K562 (cell line): ENCODE results near the gene OSBP2. TPM values are rescaled to one million over a fixed set of nuclear protein-coding genes. Genes with fewer than 3 reads are reported as not detected.

Experiments
- ATAC-seq: fragments of 200-7000 bp; cut with Tn5 transposase; 3 replicates; pipeline ENCODE4 v1.9.1; 2020; ENCODE audit warnings: moderate library complexity
- BruUV-seq: library from RNA; stranded (reverse); fragments of 400-500 nt; replicated peaks from 2 replicates; lab custom pipeline; 2021; lab: Mats Ljungman, UMichigan
- CTCF ChIA-PET: fragments of 300-600 bp; formaldehyde crosslinking; extraction: SDS; loops from one replicate; lab custom pipeline; 2021; ENCODE audit warnings: low intra/inter-chr PET ratio; lab: Yijun Ruan, JAX
- POLR2A ChIA-PET: fragments of 300-600, 350-650 bp; sonication (Branson Sonifier 250); formaldehyde crosslinking; extraction: SDS; loops from one replicate; lab custom pipeline; 2021; ENCODE audit warnings: antibody characterized with exemption, inconsistent platforms; lab: Yijun Ruan, JAX
- DNase-seq, 4 experiments: peaks; one replicate each; pipeline versions ENCODE4 v3.0.0 to v3.0.0-alpha.2; 2011 to 2018; ENCODE audit warnings: low spot score in 3 of 4, mixed read lengths in 3 of 4; ENCODE audit errors: extremely low read depth in 1 of 4
- FAIRE-seq: peaks from 2 replicates; lab custom pipeline; 2011; peaks lifted over from hg19 to GRCh38; lab: Jason Lieb, UNC
- H2AFZ ChIP-seq: 2 replicates; pipeline ENCODE4 v1.6.0; 2011; ENCODE audit warnings: low read depth, low read length, control low read depth, inconsistent platforms
- H3K27ac ChIP-seq: fragments of 200-600 bp; 3 replicates; pipeline ENCODE4 v1.8.0; 2011; ENCODE audit warnings: low read depth, mild to moderate bottlenecking, control low read depth, inconsistent platforms, low read length, moderate library complexity, mixed read lengths; ENCODE audit errors: extremely low read depth
- H3K27me3 ChIP-seq, 2 experiments: fragments of 300-600 bp in 1 of 2; 2 replicates in 1 of 2; 3 replicates in 1 of 2; pipeline versions ENCODE4 v1.6.0 to v1.8.0; 2011; ENCODE audit warnings: inconsistent platforms in 2 of 2, low read length in 2 of 2, mild to moderate bottlenecking in 1 of 2, mixed read lengths in 1 of 2, moderate library complexity in 1 of 2; ENCODE audit not compliant: control insufficient read depth in 2 of 2, insufficient read depth in 2 of 2
- H3K36me3 ChIP-seq: fragments of 300-600 bp; 3 replicates; pipeline ENCODE4 v1.8.0; 2011; ENCODE audit warnings: mild to moderate bottlenecking, low read length, inconsistent platforms; ENCODE audit not compliant: control insufficient read depth, insufficient read depth
- H3K4me1 ChIP-seq, 2 experiments: fragments of 200-600 bp in 1 of 2; replicated peaks in 1 of 2; 2 replicates in 1 of 2; 3 replicates in 1 of 2; pipeline versions ENCODE4 v1.5.1 to v1.8.0; 2011; ENCODE audit warnings: inconsistent platforms in 2 of 2, low read length in 2 of 2, mild to moderate bottlenecking in 1 of 2, mixed read lengths in 1 of 2, moderate library complexity in 1 of 2; ENCODE audit not compliant: control insufficient read depth in 2 of 2, insufficient read depth in 2 of 2
- H3K4me2 ChIP-seq: 2 replicates; pipeline ENCODE4 v1.6.1; 2011; ENCODE audit warnings: low read length, control low read depth, inconsistent platforms, mixed read lengths; ENCODE audit not compliant: insufficient read depth
- H3K4me3 ChIP-seq: fragments of 200-600 bp; sonication (generic), shearing (Covaris generic); 2 replicates; pipeline ENCODE4 v1.5.1; 2016; ENCODE audit warnings: control low read depth, inconsistent platforms
- H3K79me2 ChIP-seq: fragments of 200-600 bp; 3 replicates; pipeline ENCODE4 v1.8.0; 2011; ENCODE audit warnings: low read length, inconsistent platforms; ENCODE audit not compliant: control insufficient read depth, insufficient read depth
- H3K9ac ChIP-seq, 2 experiments: 2 replicates each; pipeline versions ENCODE4 v1.6.0 to v1.6.1; 2011; ENCODE audit warnings: low read depth in 2 of 2, low read length in 2 of 2, control low read depth in 1 of 2, inconsistent platforms in 1 of 2, mild to moderate bottlenecking in 1 of 2, mixed read lengths in 1 of 2; ENCODE audit not compliant: insufficient read depth in 1 of 2
- H3K9me1 ChIP-seq: one replicate; pipeline ENCODE4 v1.6.0; 2011; ENCODE audit warnings: inconsistent platforms, mild to moderate bottlenecking, low read length, moderate library complexity; ENCODE audit not compliant: control insufficient read depth, insufficient read depth
- H3K9me3 ChIP-seq: replicated peaks from 2 replicates; pipeline ENCODE4 v1.5.1; 2011; ENCODE audit warnings: low read depth, low read length, inconsistent platforms; ENCODE audit not compliant: control insufficient read depth, insufficient read depth
- H4K20me1 ChIP-seq: replicated peaks from 2 replicates; pipeline ENCODE4 v1.6.1; 2011; ENCODE audit warnings: low read length, inconsistent platforms, mixed read lengths; ENCODE audit not compliant: control insufficient read depth, insufficient read depth
- CHD4 ChIP-seq: fragments of 200-600 bp; sonication (generic); IDR thresholded peaks from 3 replicates; pipeline ENCODE4 v1.6.1; 2012; ENCODE audit warnings: low read depth, mild to moderate bottlenecking, mixed read lengths, low read length, inconsistent platforms; ENCODE audit not compliant: insufficient read depth, insufficient replicate concordance, poor library complexity, severe bottlenecking
- MCM7 ChIP-seq, 2 experiments: fragments of 450-650 bp; IDR thresholded peaks; 2 replicates each; pipeline ENCODE4 v1.6.1; 2016 to 2018
- SPI1 ChIP-seq: IDR thresholded peaks from 2 replicates; pipeline ENCODE4 v1.6.1; 2011; ENCODE audit warnings: low read depth, low read length, control low read depth, borderline replicate concordance
- WGBS: fragments of 100-300 bp; shearing (Covaris generic); methylation state at CpG from one replicate; pipeline ENCODE4 v1.1.6; 2016; ENCODE audit warnings: low coverage, mixed read lengths; ENCODE audit not compliant: insufficient coverage; ENCODE audit errors: missing lambda C conversion rate; 5-methylcytosine and 5-hydroxymethylcytosine counted together
- in situ Hi-C: fragments of 300-500 bp; cut with MboI; formaldehyde crosslinking; loops from 4 replicates; pipeline ENCODE4 v1.15.0; 2018; ENCODE audit warnings: inconsistent platforms, mixed read lengths
- intact Hi-C: fragments of 100-400 bp; cut with micrococcal nuclease; formaldehyde crosslinking; loops from 2 replicates; pipeline ENCODE4 v1.14.2; 2022
- polyA plus RNA-seq, 8 experiments: library from polyadenylated mRNA; depleted of rRNA in 4 of 8; stranded (reverse) in 5 of 8; unstranded in 3 of 8; fragments of >200 nt; fragmentation: Nextera tagmentation in 2 of 8; fragmentation: Illumina TruSeq in 1 of 8; extraction: Ambion mirVana in 2 of 8; extraction: Trizol in 1 of 8; gene quantifications; 2 replicates each; pipeline versions ENCODE4 v1.2.1 to v1.2.3, GENCODE V29; 2011 to 2014; ENCODE audit warnings: inconsistent platforms in 1 of 8, missing spikeins in 1 of 8
- total RNA-seq, 7 experiments: library from RNA; depleted of rRNA in 6 of 7; stranded (reverse); fragments of >200 nt in 6 of 7; fragmentation: Illumina TruSeq in 2 of 7; extraction: Trizol in 2 of 7; gene quantifications; 2 replicates each; pipeline versions ENCODE4 v1.2.1 to v1.2.3, GENCODE V29; 2011 to 2021; ENCODE audit warnings: low replicate concordance in 1 of 7
- TF ChIP-seq, protein P1 (sequence below): IDR thresholded peaks from 2 replicates; pipeline ENCODE4 v1.6.1; 2014; ENCODE audit warnings: antibody characterized with exemption
- TF ChIP-seq, protein P2 (sequence below): sonication (generic); formaldehyde crosslinking; IDR thresholded peaks from 2 replicates; pipeline ENCODE4 v1.5.0; 2020; ENCODE audit warnings: missing genetic modification reagents

The OSBP2 gene
- total and polyA plus RNA-seq, 9 of the 15 experiments (the other 6 are each of a cell fraction or from before 2014, with no cell fraction given): 0.52 to 29.5 (median 21.6) TPM

DNA sequence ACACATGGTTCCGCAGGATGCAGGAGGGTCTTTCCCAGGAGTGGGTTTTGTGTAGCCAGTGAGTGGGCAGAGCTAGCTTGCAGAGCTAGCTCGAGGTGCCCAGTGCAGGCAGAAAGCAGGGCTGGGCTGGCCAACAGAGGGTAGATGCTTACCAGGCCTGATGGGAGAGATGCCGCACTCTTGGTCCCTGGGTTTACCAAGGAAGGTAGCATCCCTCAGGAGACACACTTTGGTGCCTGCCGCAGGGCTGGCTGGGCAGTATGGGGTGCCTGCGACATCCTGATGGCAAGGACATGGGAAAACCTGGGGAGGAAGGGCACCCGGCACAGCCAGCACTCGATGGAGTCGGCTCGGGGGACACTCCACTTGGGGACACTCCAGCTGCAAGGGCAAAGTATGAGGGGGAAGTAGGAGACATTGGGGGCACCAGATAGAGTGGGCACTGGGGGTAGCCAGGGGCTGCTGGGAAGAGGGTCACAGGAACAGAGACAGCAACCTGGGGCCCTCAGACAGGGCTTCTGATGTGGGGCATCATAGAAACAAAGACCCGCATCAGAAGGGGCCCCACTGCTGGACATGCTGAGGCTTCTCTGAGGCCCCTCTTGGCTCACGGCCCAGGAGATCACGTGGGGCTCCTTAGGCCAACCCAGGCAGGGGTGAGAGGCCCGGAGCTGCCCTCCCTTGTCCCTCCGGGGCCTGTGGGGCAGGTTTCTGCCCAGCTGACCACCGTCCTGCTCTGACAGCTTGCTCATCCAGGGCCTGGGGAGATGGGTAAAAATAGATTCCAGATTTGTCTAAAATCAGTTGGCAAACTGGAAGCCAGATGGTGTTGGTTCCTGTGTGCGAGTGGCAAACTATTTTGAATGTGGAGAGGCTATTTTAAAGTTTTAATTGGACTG lies 184.1 kb downstream of the OSBP2 start (continued):
- TF ChIP-seq, protein P1, sequence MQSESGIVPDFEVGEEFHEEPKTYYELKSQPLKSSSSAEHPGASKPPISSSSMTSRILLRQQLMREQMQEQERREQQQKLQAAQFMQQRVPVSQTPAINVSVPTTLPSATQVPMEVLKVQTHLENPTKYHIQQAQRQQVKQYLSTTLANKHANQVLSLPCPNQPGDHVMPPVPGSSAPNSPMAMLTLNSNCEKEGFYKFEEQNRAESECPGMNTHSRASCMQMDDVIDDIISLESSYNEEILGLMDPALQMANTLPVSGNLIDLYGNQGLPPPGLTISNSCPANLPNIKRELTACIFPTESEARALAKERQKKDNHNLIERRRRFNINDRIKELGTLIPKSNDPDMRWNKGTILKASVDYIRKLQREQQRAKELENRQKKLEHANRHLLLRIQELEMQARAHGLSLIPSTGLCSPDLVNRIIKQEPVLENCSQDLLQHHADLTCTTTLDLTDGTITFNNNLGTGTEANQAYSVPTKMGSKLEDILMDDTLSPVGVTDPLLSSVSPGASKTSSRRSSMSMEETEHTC: no peak
- TF ChIP-seq, protein P2, sequence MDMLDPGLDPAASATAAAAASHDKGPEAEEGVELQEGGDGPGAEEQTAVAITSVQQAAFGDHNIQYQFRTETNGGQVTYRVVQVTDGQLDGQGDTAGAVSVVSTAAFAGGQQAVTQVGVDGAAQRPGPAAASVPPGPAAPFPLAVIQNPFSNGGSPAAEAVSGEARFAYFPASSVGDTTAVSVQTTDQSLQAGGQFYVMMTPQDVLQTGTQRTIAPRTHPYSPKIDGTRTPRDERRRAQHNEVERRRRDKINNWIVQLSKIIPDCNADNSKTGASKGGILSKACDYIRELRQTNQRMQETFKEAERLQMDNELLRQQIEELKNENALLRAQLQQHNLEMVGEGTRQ (CRISPR knock-in tag): peak; percentile 80
- no peak for TF ChIP-seq CHD4
- TF ChIP-seq, all 486 proteins: peak for 5

DNA sequence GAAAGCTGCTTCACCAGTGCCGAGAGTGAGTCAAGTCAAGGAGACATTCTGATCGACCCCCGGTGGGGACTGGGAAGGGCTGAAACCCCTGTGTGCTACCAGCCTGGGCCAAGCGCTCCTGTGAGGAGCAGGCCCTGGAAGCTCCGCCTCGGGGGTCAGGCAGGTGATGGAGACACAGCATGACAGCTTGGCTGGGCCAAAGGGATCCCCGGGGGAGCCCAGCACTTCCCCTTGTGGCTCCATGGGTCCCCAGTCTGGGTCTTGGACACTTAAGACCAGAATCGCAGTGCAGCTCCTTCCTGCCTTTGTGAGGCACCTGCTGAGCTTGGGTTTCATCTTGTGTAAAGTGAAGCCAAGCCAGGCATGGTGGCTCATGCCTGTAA lies 184.7 kb downstream of the OSBP2 start:
- peaks cover 28 to 70% of the 10 kb centered on the region in 2 experiments for H3K4me1 ChIP-seq
- BruUV-seq: no TSS peak
- DNase-seq: peak in 1 of 4 experiments; percentile 17
- intact Hi-C loops (no loop called here), in situ Hi-C loops (no loop called here)
- FAIRE-seq: no peak
- 70% methylated on average over 2 of the region's 8 CpGs for WGBS
- peaks cover 29% of the 10 kb centered on the region for H3K79me2 ChIP-seq
- H3K36me3 ChIP-seq: peaks cover 2% of the 10 kb centered on the region; the same call in 2 of the 3 replicates
- peak overlapping the region in 1 of 2 experiments; percentile 41; a peak in 1 of 4 replicates for H3K9ac ChIP-seq
- no peak overlapping the region for H3K4me3 ChIP-seq
- H4K20me1 ChIP-seq: 0 out of 2 replicates have a peak, but pooled peaks cover 6% of the 10 kb centered on the region
- H3K27me3 ChIP-seq: no peaks in the 10 kb centered on the region
- no peaks in the 10 kb centered on the region for H3K9me3 ChIP-seq
- 0 out of 2 replicates have a peak, but pooled peaks have one; percentile 14 for TF ChIP-seq SPI1
- no peak for TF ChIP-seq MCM7 (IDR thresholded peaks at IDR 0.05)
- H3K27ac ChIP-seq: no peak overlapping the region
- no peak overlapping the region for H3K4me2 ChIP-seq
- H3K9me1 ChIP-seq: no peaks in the 10 kb centered on the region
- no peak for ATAC-seq
- CTCF ChIA-PET: no interaction called here
- POLR2A ChIA-PET: no interaction called here
- H2AFZ ChIP-seq: peak overlapping the region; percentile 76; the same call in 1 of the 2 replicates
